HEK293 (cell line): ENCODE measurements around the gene SLX1A.

ENCODE experiments used
- ATF2 ChIP-seq: fragments of 450-650 bp; formaldehyde crosslinking; IDR thresholded peaks from 2 replicates; pipeline ENCODE4 v1.5.1; 2016; ENCODE audit warnings: missing biosample characterization, missing genetic modification characterization, low read depth
- CTCF ChIP-seq: fragments of 450-650 bp; formaldehyde crosslinking; IDR thresholded peaks from 2 replicates; pipeline ENCODE4 v1.5.1; 2016; ENCODE audit warnings: missing biosample characterization, missing genetic modification characterization
- GLI4 ChIP-seq: fragments of 450-650 bp; formaldehyde crosslinking; IDR thresholded peaks from 2 replicates; pipeline ENCODE4 v1.5.1; 2016; ENCODE audit warnings: missing biosample characterization, missing genetic modification characterization
- REPIN1 ChIP-seq: fragments of 450-650 bp; formaldehyde crosslinking; IDR thresholded peaks from 2 replicates; pipeline ENCODE4 v1.5.1; 2017; ENCODE audit warnings: missing biosample characterization, missing genetic modification characterization, low read depth
- ZFP69B ChIP-seq: fragments of 450-650 bp; formaldehyde crosslinking; IDR thresholded peaks from 2 replicates; pipeline ENCODE4 v1.5.1; 2016; ENCODE audit warnings: missing biosample characterization, missing genetic modification characterization
- ZNF146 ChIP-seq: fragments of 450-650 bp; formaldehyde crosslinking; IDR thresholded peaks from 2 replicates; pipeline ENCODE4 v1.5.1; 2016; ENCODE audit warnings: missing biosample characterization, missing genetic modification characterization
- ZNF155 ChIP-seq: fragments of 450-650 bp; formaldehyde crosslinking; IDR thresholded peaks from 2 replicates; pipeline ENCODE4 v1.5.1; 2016; ENCODE audit warnings: missing biosample characterization, missing genetic modification characterization
- ZNF692 ChIP-seq: fragments of 450-650 bp; formaldehyde crosslinking; IDR thresholded peaks from 2 replicates; pipeline ENCODE4 v1.5.1; 2016; ENCODE audit warnings: missing biosample characterization, missing genetic modification characterization

GRCh38 chr16:30155188-30155587 is 38.5 kb upstream of the SLX1A start:
- no peak for TF ChIP-seq CTCF (tag by site-specific recombination)
- TF ChIP-seq ZNF692 = no peak
- no peak for TF ChIP-seq ZNF155 (tag by site-specific recombination)
- no peak for TF ChIP-seq REPIN1 (tag by site-specific recombination)
- no peak for TF ChIP-seq GLI4 (tag by site-specific recombination)
- no peak for TF ChIP-seq ATF2 (tag by site-specific recombination)
- TF ChIP-seq ZFP69B (tag by site-specific recombination) = no peak
- TF ChIP-seq ZNF146 (tag by site-specific recombination) = no peak
